Esophagus muscularis mucosa (tissue), 4 donors: ENCODE results near the gene GALNT15. TPM values are rescaled to one million over a fixed set of nuclear protein-coding genes. Genes with fewer than 3 reads are reported as not detected.

Source experiments
- DNase-seq: peaks from one replicate; pipeline ENCODE4 v3.0.0-alpha.2; 2017; ENCODE audit errors: extremely low spot score
- H3K27ac ChIP-seq, 4 donors: fragments of 200-600 bp; sonication (generic); replicated peaks in 1 of 4; 1 replicate in 3 of 4; 2 replicates in 1 of 4; pipeline ENCODE4 v1.5.1; 2016 to 2019; ENCODE audit warnings: mild to moderate bottlenecking in 1 of 4
- H3K27me3 ChIP-seq, 4 donors: fragments of 200-600 bp; sonication (generic); one replicate each; pipeline versions ENCODE4 v1.5.1 to v1.6.0; 2016 to 2019
- H3K36me3 ChIP-seq, 4 donors: fragments of 200-600 bp; sonication (generic); one replicate each; pipeline ENCODE4 v1.5.1; 2016 to 2019
- H3K4me1 ChIP-seq, 4 donors: fragments of 200-600 bp; sonication (generic); one replicate each; pipeline ENCODE4 v1.5.1; 2016 to 2019
- H3K4me3 ChIP-seq, 4 donors: fragments of 200-600 bp; sonication (generic); 1 replicate in 2 of 4; 2 replicates in 2 of 4; pipeline ENCODE4 v1.5.1; 2016 to 2019; ENCODE audit warnings: mild to moderate bottlenecking in 4 of 4, moderate library complexity in 1 of 4
- H3K9me3 ChIP-seq, 4 donors: fragments of 200-600 bp; sonication (generic); 1 replicate in 3 of 4; 2 replicates in 1 of 4; pipeline ENCODE4 v1.5.1; 2016 to 2019
- EP300 ChIP-seq: sonication (generic); formaldehyde crosslinking; IDR thresholded peaks from one replicate; pipeline ENCODE4 v1.6.1; 2017; ENCODE audit warnings: antibody characterized with exemption
- POLR2A ChIP-seq: fragments of 450-650 bp; IDR thresholded peaks from one replicate; pipeline ENCODE4 v1.6.1; 2017; ENCODE audit warnings: antibody characterized with exemption, moderate library complexity, mild to moderate bottlenecking, low read depth
- POLR2AphosphoS5 ChIP-seq, 2 donors: sonication (generic); formaldehyde crosslinking; IDR thresholded peaks; one replicate each; pipeline ENCODE4 v1.6.1; 2017; ENCODE audit warnings: antibody characterized with exemption in 2 of 2
- WGBS: methylation state at CpG from one replicate; pipeline ENCODE4 v1.1.5; 2018; 5-methylcytosine and 5-hydroxymethylcytosine counted together
- intact Hi-C: fragments of 100-400 bp; cut with DNase I; formaldehyde crosslinking; loops from one replicate; pipeline ENCODE4 v1.15.1; 2023
- total RNA-seq, 4 donors: library from RNA; depleted of rRNA; stranded (reverse); fragments of >200 nt; gene quantifications; one replicate each; pipeline versions ENCODE4 v1.1.0 to v1.2.1, GENCODE V29; 2016
- TF ChIP-seq, protein P1 (sequence below), 3 experiments: fragments of 200-600 bp in 2 of 3; fragments of 450-650 bp in 1 of 3; sonication (generic) in 2 of 3; IDR thresholded peaks; one replicate each; pipeline ENCODE4 v1.5.1; 2017 to 2019; ENCODE audit warnings: antibody characterized with exemption in 3 of 3, mild to moderate bottlenecking in 2 of 3, moderate library complexity in 1 of 3

Gene GALNT15
- total RNA-seq, 4 donors from 2014 or later = 76.0 to 320 (median 135) TPM

- 85% methylated on average over 11 of the region's 11 CpGs for WGBS
- H3K9me3 ChIP-seq = no peaks in the 10 kb centered on the region
- H3K27ac ChIP-seq = no peak overlapping the region
- H3K4me3 ChIP-seq = no peak overlapping the region
- intact Hi-C loops = no loop called here
- no peak for DNase-seq
- H3K27me3 ChIP-seq = no peaks in the 10 kb centered on the region
- H3K4me1 ChIP-seq = no peaks in the 10 kb centered on the region
- TF ChIP-seq POLR2AphosphoS5 (IDR thresholded peaks at IDR 0.05) = no peak
- TF ChIP-seq POLR2A = no peak
- no peak for TF ChIP-seq EP300
- TF ChIP-seq, protein P1, sequence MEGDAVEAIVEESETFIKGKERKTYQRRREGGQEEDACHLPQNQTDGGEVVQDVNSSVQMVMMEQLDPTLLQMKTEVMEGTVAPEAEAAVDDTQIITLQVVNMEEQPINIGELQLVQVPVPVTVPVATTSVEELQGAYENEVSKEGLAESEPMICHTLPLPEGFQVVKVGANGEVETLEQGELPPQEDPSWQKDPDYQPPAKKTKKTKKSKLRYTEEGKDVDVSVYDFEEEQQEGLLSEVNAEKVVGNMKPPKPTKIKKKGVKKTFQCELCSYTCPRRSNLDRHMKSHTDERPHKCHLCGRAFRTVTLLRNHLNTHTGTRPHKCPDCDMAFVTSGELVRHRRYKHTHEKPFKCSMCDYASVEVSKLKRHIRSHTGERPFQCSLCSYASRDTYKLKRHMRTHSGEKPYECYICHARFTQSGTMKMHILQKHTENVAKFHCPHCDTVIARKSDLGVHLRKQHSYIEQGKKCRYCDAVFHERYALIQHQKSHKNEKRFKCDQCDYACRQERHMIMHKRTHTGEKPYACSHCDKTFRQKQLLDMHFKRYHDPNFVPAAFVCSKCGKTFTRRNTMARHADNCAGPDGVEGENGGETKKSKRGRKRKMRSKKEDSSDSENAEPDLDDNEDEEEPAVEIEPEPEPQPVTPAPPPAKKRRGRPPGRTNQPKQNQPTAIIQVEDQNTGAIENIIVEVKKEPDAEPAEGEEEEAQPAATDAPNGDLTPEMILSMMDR (IDR thresholded peaks at IDR 0.05) = no peak
- peaks cover 0 to 81% (median 28%) of the 10 kb centered on the region in 4 donors for H3K36me3 ChIP-seq
These were observed 30.8 kb downstream of the GALNT15 start for GRCh38 chr3:16205156-16205870.

GRCh38 chr3:16207031-16207430 lies 32.6 kb downstream of the GALNT15 start:
- no peak for DNase-seq
- no peaks in the 10 kb centered on the region for H3K4me1 ChIP-seq
- H3K27me3 ChIP-seq = no peaks in the 10 kb centered on the region
- H3K36me3 ChIP-seq = peaks cover 0 to 81% (median 29%) of the 10 kb centered on the region in 4 donors
- TF ChIP-seq POLR2A = no peak
- no peak for TF ChIP-seq EP300
- TF ChIP-seq, protein P1 (IDR thresholded peaks at IDR 0.05) = no peak
- TF ChIP-seq POLR2AphosphoS5 (IDR thresholded peaks at IDR 0.05) = no peak
- no peaks in the 10 kb centered on the region for H3K9me3 ChIP-seq
- H3K27ac ChIP-seq = no peak overlapping the region
- intact Hi-C loops = no loop called here
- H3K4me3 ChIP-seq = no peak overlapping the region

GRCh38 chr3:16211176-16211904 lies 36.9 kb downstream of the GALNT15 start:
- intact Hi-C loops = no loop called here
- no peak for DNase-seq
- 83% methylated on average over 9 of the region's 9 CpGs for WGBS
- no peaks in the 10 kb centered on the region for H3K27me3 ChIP-seq
- no peaks in the 10 kb centered on the region for H3K9me3 ChIP-seq
- TF ChIP-seq, protein P1 (IDR thresholded peaks at IDR 0.05) = no peak
- TF ChIP-seq POLR2A = no peak
- TF ChIP-seq POLR2AphosphoS5 (IDR thresholded peaks at IDR 0.05) = no peak
- TF ChIP-seq EP300 = no peak
- no peak overlapping the region for H3K4me3 ChIP-seq
- no peak overlapping the region for H3K27ac ChIP-seq
- no peaks in the 10 kb centered on the region for H3K4me1 ChIP-seq
- H3K36me3 ChIP-seq = peaks cover 4 to 74% (median 28%) of the 10 kb centered on the region in 4 donors

- no peak for DNase-seq
- Histone ChIP-seq H3K27me3 (no peaks in the 10 kb centered on the region), H3K4me1 (no peaks in the 10 kb centered on the region), H3K4me3 (no peak overlapping the region), H3K36me3 (peaks cover 12 to 72% (median 29%) of the 10 kb centered on the region in 4 donors), H3K9me3 (no peaks in the 10 kb centered on the region), H3K27ac (no peak overlapping the region)
- intact Hi-C loops = no loop called here
- WGBS = 63% methylated on average over 4 of the region's 4 CpGs
- TF ChIP-seq, protein P1 (IDR thresholded peaks at IDR 0.05) = no peak
- TF ChIP-seq EP300 = no peak
- no peak for TF ChIP-seq POLR2A
- TF ChIP-seq POLR2AphosphoS5 (IDR thresholded peaks at IDR 0.05) = no peak
These were observed 39.9 kb downstream of the GALNT15 start for GRCh38 chr3:16214366-16214765.
